ENCODE results near the gene MAP9. TPM values are rescaled to one million over a fixed set of nuclear protein-coding genes. Genes with fewer than 3 reads are reported as not detected.

Gene MAP9
- total and polyA plus RNA-seq, 2 experiments from 2014 or later = 16.0 to 33.7 TPM

DNA sequence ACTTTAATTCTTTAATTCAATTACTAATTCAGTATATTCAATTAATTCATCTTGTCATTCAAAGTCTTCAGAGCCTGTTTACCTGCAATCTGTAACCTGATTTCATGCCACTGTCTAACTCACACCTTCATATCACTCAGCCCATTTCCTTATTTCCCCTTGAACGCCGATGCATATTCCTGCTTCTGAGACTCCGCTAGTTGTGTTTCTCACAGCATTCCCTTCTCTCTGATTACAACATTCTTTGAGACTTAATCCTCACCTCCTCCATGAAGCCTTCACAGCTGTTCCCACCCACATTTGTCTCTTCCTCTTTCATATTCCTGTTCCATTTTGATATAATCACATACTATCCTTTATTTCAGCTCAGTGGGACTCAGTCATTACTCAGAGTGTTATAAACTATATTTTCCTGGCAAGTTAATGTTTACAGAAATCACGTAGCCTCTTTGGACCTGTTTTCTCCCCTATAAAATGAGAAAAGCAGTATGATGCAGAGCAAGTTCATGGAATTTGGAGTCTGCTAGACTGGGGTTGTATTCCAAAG is 69.0 kb downstream of the MAP9 start:
- peaks cover 9% of the 10 kb centered on the region; the same call in 2 of the 3 replicates for H3K4me1 Mint-ChIP-seq
- no peaks in the 10 kb centered on the region for H3K27me3 Mint-ChIP-seq (ENCODE audit: insufficient read depth, low read depth, poor library complexity)
- Histone ChIP-seq H3K36me3 (ENCODE audit: insufficient read depth) (no peaks in the 10 kb centered on the region), H3K4me2 (no peak overlapping the region), H3F3A (replicated peaks; ENCODE audit: low read depth) (no peaks in the 10 kb centered on the region), H3K4me1 (ENCODE audit: insufficient read depth) (no peaks in the 10 kb centered on the region), H3K27ac (ENCODE audit: low read depth) (no peak overlapping the region), H3K4me3 (no peak overlapping the region), H3K27me3 (ENCODE audit: insufficient read depth) (no peaks in the 10 kb centered on the region), H3K79me2 (replicated peaks; ENCODE audit: insufficient read depth) (no peaks in the 10 kb centered on the region), H3K9me2 (ENCODE audit: insufficient read depth) (peaks cover 10% of the 10 kb centered on the region; the same call in 1 of the 2 replicates), H4K20me1 (replicated peaks; ENCODE audit: insufficient read depth) (no peaks in the 10 kb centered on the region), H2AFZ (no peak overlapping the region)
- ATAC-seq = no peak
- peak overlapping the region; percentile 7; the same call in 1 of the 2 replicates for H3K27ac Mint-ChIP-seq
- peaks cover 5% of the 10 kb centered on the region; the same call in 1 of the 3 replicates for H3K9me3 Mint-ChIP-seq
- H3K36me3 Mint-ChIP-seq (ENCODE audit: low read depth) = no peaks in the 10 kb centered on the region; the same call in 2 of the 3 replicates
- DNase-seq (ENCODE audit: low spot score) = no peak
- H3K4me3 Mint-ChIP-seq = no peak overlapping the region
- no peak for TF ChIP-seq EZH2 (IDR thresholded peaks at IDR 0.05; ENCODE audit: low read depth, unreplicated experiment)
- TF ChIP-seq, protein P1, sequence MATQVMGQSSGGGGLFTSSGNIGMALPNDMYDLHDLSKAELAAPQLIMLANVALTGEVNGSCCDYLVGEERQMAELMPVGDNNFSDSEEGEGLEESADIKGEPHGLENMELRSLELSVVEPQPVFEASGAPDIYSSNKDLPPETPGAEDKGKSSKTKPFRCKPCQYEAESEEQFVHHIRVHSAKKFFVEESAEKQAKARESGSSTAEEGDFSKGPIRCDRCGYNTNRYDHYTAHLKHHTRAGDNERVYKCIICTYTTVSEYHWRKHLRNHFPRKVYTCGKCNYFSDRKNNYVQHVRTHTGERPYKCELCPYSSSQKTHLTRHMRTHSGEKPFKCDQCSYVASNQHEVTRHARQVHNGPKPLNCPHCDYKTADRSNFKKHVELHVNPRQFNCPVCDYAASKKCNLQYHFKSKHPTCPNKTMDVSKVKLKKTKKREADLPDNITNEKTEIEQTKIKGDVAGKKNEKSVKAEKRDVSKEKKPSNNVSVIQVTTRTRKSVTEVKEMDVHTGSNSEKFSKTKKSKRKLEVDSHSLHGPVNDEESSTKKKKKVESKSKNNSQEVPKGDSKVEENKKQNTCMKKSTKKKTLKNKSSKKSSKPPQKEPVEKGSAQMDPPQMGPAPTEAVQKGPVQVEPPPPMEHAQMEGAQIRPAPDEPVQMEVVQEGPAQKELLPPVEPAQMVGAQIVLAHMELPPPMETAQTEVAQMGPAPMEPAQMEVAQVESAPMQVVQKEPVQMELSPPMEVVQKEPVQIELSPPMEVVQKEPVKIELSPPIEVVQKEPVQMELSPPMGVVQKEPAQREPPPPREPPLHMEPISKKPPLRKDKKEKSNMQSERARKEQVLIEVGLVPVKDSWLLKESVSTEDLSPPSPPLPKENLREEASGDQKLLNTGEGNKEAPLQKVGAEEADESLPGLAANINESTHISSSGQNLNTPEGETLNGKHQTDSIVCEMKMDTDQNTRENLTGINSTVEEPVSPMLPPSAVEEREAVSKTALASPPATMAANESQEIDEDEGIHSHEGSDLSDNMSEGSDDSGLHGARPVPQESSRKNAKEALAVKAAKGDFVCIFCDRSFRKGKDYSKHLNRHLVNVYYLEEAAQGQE (IDR thresholded peaks at IDR 0.05; ENCODE audit: unreplicated experiment) = no peak
- TF ChIP-seq, protein P2, sequence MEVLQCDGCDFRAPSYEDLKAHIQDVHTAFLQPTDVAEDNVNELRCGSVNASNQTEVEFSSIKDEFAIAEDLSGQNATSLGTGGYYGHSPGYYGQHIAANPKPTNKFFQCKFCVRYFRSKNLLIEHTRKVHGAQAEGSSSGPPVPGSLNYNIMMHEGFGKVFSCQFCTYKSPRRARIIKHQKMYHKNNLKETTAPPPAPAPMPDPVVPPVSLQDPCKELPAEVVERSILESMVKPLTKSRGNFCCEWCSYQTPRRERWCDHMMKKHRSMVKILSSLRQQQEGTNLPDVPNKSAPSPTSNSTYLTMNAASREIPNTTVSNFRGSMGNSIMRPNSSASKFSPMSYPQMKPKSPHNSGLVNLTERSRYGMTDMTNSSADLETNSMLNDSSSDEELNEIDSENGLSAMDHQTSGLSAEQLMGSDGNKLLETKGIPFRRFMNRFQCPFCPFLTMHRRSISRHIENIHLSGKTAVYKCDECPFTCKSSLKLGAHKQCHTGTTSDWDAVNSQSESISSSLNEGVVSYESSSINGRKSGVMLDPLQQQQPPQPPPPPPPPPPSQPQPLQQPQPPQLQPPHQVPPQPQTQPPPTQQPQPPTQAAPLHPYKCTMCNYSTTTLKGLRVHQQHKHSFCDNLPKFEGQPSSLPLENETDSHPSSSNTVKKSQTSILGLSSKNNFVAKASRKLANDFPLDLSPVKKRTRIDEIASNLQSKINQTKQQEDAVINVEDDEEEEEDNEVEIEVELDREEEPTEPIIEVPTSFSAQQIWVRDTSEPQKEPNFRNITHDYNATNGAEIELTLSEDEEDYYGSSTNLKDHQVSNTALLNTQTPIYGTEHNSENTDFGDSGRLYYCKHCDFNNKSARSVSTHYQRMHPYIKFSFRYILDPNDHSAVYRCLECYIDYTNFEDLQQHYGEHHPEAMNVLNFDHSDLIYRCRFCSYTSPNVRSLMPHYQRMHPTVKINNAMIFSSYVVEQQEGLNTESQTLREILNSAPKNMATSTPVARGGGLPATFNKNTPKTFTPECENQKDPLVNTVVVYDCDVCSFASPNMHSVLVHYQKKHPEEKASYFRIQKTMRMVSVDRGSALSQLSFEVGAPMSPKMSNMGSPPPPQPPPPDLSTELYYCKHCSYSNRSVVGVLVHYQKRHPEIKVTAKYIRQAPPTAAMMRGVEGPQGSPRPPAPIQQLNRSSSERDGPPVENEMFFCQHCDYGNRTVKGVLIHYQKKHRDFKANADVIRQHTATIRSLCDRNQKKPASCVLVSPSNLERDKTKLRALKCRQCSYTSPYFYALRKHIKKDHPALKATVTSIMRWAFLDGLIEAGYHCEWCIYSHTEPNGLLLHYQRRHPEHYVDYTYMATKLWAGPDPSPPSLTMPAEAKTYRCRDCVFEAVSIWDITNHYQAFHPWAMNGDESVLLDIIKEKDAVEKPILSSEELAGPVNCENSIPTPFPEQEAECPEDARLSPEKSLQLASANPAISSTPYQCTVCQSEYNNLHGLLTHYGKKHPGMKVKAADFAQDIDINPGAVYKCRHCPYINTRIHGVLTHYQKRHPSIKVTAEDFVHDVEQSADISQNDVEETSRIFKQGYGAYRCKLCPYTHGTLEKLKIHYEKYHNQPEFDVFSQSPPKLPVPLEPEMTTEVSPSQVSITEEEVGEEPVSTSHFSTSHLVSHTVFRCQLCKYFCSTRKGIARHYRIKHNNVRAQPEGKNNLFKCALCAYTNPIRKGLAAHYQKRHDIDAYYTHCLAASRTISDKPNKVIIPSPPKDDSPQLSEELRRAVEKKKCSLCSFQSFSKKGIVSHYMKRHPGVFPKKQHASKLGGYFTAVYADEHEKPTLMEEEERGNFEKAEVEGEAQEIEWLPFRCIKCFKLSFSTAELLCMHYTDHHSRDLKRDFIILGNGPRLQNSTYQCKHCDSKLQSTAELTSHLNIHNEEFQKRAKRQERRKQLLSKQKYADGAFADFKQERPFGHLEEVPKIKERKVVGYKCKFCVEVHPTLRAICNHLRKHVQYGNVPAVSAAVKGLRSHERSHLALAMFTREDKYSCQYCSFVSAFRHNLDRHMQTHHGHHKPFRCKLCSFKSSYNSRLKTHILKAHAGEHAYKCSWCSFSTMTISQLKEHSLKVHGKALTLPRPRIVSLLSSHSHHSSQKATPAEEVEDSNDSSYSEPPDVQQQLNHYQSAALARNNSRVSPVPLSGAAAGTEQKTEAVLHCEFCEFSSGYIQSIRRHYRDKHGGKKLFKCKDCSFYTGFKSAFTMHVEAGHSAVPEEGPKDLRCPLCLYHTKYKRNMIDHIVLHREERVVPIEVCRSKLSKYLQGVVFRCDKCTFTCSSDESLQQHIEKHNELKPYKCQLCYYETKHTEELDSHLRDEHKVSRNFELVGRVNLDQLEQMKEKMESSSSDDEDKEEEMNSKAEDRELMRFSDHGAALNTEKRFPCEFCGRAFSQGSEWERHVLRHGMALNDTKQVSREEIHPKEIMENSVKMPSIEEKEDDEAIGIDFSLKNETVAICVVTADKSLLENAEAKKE (CRISPR knock-in tag; IDR thresholded peaks at IDR 0.05) = no peak
- TF ChIP-seq NANOG (IDR thresholded peaks at IDR 0.05; ENCODE audit: borderline replicate concordance) = no peak
- no peak for TF ChIP-seq STAT1 (IDR thresholded peaks at IDR 0.05; ENCODE audit: unreplicated experiment)

All from GM23338 (cell line).